GM12874 (cell line): ENCODE measurements around the gene TOMM40.
A peak's percentile ranks its signal among the peaks of the same experiment; 100 is the strongest.

Source experiments
- TF ChIP-seq, protein P1 (sequence below): IDR thresholded peaks from 2 replicates; pipeline ENCODE4 v1.5.1; 2011; ENCODE audit warnings: low read depth, mild to moderate bottlenecking, control low read depth, low read length, moderate library complexity; ENCODE audit not compliant: insufficient read depth

Gene TOMM40

DNA sequence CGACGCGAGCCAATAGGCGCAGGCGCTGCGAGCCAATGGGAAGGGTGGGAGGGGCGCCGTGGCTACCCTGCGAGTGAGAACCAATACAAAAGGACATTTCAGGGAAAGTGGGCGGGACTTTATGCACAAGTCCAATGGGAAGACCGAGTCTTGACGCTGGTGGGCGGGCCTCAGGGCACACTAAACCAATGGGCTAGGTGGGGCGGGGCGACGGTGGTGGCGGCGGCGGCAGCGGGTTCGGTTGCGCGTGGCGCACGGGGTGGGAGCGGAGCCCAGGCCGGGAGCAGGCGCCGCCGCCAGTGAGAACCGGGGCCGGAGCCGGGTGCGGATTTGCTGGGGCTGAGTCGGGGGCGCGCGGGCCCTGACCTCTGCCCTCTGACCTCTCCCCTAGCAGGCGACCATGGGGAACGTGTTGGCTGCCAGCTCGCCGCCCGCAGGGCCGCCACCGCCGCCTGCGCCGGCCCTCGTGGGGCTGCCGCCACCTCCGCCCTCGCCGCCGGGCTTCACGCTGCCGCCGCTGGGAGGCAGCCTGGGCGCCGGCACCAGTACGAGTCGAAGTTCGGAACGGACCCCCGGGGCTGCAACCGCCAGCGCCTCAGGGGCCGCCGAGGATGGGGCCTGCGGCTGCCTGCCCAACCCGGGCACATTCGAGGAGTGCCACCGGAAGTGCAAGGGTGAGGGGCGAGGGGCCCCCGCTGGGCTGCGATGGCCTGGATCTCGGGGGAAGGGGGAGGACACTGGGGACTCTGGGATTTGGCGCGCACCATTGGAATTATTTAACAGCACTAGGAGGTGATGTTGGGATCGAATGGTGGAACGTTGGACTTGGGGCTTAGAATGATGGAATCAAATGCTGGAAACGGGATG is at the start of gene TOMM40:
TSS of gene TOMM40 (plus strand) at position 239 of the 867 bp plus-strand sequence. CDS start at position 401, 162 bp downstream.
- TF ChIP-seq, protein P1, sequence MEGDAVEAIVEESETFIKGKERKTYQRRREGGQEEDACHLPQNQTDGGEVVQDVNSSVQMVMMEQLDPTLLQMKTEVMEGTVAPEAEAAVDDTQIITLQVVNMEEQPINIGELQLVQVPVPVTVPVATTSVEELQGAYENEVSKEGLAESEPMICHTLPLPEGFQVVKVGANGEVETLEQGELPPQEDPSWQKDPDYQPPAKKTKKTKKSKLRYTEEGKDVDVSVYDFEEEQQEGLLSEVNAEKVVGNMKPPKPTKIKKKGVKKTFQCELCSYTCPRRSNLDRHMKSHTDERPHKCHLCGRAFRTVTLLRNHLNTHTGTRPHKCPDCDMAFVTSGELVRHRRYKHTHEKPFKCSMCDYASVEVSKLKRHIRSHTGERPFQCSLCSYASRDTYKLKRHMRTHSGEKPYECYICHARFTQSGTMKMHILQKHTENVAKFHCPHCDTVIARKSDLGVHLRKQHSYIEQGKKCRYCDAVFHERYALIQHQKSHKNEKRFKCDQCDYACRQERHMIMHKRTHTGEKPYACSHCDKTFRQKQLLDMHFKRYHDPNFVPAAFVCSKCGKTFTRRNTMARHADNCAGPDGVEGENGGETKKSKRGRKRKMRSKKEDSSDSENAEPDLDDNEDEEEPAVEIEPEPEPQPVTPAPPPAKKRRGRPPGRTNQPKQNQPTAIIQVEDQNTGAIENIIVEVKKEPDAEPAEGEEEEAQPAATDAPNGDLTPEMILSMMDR: no peak

DNA sequence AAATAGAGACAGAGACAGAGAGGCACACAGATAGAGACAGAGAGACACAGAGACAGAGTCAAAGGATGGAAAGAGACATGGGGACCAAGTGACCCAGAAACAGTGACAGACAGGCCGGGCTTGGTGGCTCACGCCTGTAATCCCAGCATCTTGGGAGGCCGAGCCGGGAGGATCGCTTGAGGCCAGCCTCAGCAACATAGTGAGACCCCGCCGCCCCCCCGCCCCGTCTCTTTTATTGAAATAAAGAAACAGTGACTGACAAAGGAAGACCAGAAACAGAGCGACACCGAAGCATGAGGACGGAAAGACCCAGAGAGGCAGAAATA is 45.8 kb upstream of the TOMM40 start:
- TF ChIP-seq, protein P1: no peak

DNA sequence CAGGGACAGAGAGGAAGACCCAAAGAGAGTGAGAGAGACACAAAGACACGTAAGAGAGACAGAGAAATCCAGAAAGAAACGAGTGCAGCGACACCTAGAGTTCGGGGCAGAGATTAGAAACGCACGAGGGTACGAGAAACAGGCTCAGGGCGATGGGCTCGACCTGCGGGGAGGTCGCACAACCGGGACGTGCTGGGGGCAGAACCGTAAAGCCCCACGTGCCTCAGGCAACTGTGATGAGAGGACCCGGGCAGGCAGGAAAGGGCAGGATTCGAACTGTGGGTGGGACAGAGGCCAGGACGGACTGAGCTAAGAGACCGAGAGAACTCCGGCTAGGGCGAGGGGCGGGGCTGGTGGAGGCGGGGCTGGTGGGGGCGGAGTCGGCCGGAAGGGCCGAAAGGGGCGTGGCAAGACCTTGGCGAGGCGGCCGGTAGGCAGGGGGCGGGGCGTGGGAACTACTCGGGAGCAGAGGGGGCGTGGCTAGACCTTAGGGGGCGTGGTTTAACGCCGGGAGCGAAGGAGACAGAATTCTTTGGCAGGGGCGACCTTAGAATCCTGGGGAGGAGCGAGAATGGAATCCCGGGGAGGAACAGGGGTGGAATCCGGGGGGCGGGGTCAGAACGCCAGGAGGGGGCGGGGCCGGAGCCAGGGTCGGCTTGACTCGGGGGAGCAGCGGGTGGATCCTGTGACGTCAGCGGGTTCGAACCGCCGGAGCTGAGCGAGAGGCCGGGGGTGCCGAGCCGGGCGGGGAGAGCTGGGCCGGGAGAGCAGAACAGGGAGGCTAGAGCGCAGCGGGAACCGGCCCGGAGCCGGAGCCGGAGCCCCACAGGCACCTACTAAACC is 45.2 kb upstream of the TOMM40 start, which contains the start of gene NECTIN2:
TSS of gene NECTIN2 (plus strand) at position 686 of the 843 bp plus-strand sequence. CDS start 229 bp downstream, outside the sequence.
- TF ChIP-seq, protein P1: peak; percentile 66

DNA sequence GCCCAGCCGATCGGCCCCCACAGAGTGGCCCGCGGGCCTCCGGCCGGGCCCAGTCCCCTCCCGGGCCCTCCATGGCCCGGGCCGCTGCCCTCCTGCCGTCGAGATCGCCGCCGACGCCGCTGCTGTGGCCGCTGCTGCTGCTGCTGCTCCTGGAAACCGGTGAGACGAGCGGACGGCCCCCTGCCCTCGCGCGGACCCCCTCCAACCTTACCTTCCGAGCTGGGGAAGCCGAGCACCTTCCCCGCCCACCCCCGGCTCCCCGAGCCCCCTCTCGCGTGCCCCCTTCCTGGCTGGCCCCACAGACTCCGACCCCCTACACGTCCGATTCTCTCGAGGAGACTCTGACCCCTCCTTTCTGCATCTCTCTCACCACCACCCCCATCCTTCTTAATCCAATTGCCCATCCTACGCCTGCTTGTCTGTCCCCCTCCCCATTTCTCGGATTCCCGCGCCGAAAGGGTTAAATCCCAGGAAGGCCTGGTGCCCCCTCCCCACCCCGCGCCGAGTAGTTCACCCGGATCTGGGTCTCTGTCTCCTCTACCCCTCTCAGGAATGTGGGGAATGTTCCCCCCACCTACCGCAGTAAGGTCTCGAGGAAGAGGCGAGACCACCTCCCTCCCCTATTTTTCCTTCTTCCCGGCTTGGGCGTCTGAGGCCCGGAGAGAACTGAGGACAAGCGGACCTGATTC is 44.5 kb upstream of the TOMM40 start:
- TF ChIP-seq, protein P1: no peak

DNA sequence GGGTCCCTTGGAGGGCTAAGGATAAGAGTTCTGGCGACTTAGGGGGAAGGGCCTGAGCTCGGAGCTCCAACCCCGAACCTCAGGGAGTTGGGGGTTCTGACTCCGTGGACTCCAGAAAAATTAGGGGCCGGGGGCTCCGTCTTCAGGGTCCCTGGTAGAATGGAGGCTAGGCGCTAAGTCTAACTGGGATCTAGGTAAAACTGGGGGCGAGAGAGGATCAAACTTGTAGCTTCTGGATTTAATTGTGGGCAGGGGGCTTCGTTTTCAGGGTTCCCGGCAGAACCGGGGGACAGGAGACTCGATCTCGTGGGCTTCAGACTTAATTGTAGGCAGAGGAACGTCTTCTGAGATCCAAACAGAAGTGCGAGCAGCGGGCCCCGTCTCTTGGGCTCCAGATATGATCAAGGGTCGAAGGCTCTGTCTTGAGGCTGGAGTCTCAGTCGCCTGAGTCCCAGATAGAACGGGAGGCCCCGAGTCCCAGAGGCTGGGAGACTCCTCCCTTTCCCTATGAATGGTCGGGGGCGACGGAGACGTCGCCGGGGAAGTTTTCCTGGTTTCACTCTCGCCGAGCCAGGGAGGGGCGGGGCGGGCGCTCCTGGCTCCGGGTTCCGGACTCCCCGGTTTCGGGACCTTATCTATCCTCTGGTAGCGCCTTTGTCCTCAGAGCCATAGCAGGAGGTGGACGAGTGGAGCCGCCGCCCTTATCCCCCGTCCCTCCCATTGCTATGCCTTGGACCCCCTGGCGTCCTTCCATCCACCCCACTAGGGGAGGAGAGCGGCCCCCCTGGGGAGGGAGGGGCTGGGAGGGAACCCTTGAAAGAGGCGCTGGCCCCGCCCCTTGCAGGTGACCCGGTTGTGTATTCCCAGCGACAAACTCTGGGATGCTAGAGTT is 43.7 kb upstream of the TOMM40 start:
- TF ChIP-seq, protein P1: no peak

DNA sequence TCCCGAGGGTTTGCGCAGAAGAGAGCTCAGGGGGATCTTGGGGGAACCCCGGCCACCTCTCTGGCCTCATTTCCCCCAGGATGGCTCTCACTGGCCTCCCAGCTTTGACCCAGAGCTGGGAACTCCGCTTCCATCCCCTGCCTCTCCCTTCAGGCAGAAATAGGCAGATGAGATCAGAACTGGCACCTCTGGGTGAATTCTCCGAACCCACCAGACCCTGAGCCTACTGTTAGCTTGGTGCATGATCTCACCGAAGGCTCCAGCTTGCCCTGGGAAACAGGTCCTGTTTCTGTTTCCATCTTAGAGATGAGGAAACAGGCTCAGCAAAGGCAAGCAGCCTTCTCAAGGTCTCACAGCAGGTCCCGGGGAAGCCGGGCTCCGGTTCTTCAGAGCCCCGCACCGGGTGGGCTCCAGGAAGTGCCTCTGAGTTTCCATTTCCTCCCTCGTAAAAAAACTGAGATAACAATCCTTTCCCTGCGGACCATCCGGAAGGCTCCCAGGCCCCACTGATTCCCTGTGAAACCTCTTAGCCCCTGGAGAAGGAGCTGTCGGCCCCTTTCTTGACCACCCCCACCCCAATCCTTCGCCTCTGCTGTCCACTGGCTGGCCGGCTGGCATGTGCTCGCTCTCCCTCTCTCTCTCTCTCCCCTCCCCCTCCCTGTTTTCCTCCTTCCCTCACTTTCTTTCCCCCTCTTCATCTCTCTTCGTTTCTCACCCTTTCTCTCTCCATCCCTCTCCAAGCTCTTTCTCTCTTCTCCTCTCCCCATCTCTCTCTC is 42.8 kb upstream of the TOMM40 start:
- TF ChIP-seq, protein P1: no peak
